NB4 (cell line): Measurements from ENCODE around the gene RPS6KA2.

ENCODE experiments used
- POLR2A ChIP-seq: IDR thresholded peaks from 2 replicates; pipeline ENCODE4 v1.6.1; 2011; ENCODE audit warnings: mild to moderate bottlenecking; ENCODE audit not compliant: insufficient read length; ENCODE audit errors: extremely low read depth
- TF ChIP-seq, protein P1 (sequence below): IDR thresholded peaks from one replicate; pipeline ENCODE4 v1.5.1; 2012; ENCODE audit warnings: low read depth, low read length
- TF ChIP-seq, protein P2 (sequence below): IDR thresholded peaks from 2 replicates; pipeline ENCODE4 v1.6.1; 2011; ENCODE audit warnings: low read depth, low read length

DNA sequence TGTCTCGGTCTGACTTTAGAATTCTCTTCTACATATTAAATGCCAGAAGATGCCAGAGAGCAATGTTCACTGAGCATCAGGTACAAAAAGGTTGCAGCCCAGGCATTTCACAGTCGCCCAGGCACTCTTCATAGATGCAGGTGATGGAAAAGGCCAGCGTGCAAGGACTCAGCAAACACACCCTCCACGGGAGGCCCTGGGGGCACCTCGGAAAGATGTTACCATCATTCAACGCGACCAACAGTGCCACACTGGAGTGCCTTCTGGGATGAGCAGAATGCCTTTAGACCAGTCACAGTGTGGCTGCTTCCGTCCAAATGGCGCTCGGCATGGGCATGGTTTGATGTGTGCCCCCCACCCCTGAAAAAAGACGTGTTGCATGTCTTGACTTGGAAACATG, 36.0 kb downstream of the RPS6KA2 start:
- TF ChIP-seq POLR2A, result no peak
- TF ChIP-seq, protein P1, sequence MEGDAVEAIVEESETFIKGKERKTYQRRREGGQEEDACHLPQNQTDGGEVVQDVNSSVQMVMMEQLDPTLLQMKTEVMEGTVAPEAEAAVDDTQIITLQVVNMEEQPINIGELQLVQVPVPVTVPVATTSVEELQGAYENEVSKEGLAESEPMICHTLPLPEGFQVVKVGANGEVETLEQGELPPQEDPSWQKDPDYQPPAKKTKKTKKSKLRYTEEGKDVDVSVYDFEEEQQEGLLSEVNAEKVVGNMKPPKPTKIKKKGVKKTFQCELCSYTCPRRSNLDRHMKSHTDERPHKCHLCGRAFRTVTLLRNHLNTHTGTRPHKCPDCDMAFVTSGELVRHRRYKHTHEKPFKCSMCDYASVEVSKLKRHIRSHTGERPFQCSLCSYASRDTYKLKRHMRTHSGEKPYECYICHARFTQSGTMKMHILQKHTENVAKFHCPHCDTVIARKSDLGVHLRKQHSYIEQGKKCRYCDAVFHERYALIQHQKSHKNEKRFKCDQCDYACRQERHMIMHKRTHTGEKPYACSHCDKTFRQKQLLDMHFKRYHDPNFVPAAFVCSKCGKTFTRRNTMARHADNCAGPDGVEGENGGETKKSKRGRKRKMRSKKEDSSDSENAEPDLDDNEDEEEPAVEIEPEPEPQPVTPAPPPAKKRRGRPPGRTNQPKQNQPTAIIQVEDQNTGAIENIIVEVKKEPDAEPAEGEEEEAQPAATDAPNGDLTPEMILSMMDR, result no peak
- TF ChIP-seq, protein P2, sequence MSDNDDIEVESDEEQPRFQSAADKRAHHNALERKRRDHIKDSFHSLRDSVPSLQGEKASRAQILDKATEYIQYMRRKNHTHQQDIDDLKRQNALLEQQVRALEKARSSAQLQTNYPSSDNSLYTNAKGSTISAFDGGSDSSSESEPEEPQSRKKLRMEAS, result no peak
